Measurements from ENCODE around the gene TBPL2.

Gene TBPL2

GRCh38 chr14:55436931-55437330 lies 3.5 kb downstream of the TBPL2 start:
- Histone ChIP-seq H3K9me2 (replicated peaks; ENCODE audit: control insufficient read depth, low read length) (no peaks in the 10 kb centered on the region), H3K27ac (ENCODE audit: low read depth, low read length) (no peak overlapping the region), H3K36me3 (ENCODE audit: control insufficient read depth, low read length) (no peaks in the 10 kb centered on the region), H3K9me3 (ENCODE audit: control insufficient read depth, insufficient read depth, low read length) (no peaks in the 10 kb centered on the region), H3K27me3 (ENCODE audit: control insufficient read depth, low read length) (peaks cover 15% of the 10 kb centered on the region), H3K4me1 (ENCODE audit: control insufficient read depth, low read length) (peaks cover 3% of the 10 kb centered on the region; the same call in 1 of the 2 replicates), H3K4me2 (ENCODE audit: low read length) (no peak overlapping the region), H3F3A (ENCODE audit: control insufficient read depth, insufficient read depth) (no peaks in the 10 kb centered on the region), H3K4me3 (ENCODE audit: low read length) (no peak overlapping the region), H3K79me2 (ENCODE audit: control insufficient read depth, low read length) (no peaks in the 10 kb centered on the region), H4K20me1 (ENCODE audit: control insufficient read depth, insufficient read depth, low read depth, low read length) (no peaks in the 10 kb centered on the region)
- TF ChIP-seq CTCF (IDR thresholded peaks at IDR 0.05; ENCODE audit: low read depth, low read length, poor library complexity, severe bottlenecking) (no peak), EZH2phosphoT487 (IDR thresholded peaks at IDR 0.05; ENCODE audit: borderline replicate concordance, low read length) (no peak)

- no peaks in the 10 kb centered on the region for H3K9me2 ChIP-seq (replicated peaks; ENCODE audit: control insufficient read depth, low read length)
- H3K9me3 ChIP-seq (ENCODE audit: control insufficient read depth, insufficient read depth, low read length), result no peaks in the 10 kb centered on the region
- H3K36me3 ChIP-seq (ENCODE audit: control insufficient read depth, low read length), result no peaks in the 10 kb centered on the region
- H3K27me3 ChIP-seq (ENCODE audit: control insufficient read depth, low read length), result peaks cover 19% of the 10 kb centered on the region
- TF ChIP-seq EZH2phosphoT487 (IDR thresholded peaks at IDR 0.05; ENCODE audit: borderline replicate concordance, low read length) (no peak), CTCF (IDR thresholded peaks at IDR 0.05; ENCODE audit: low read depth, low read length, poor library complexity, severe bottlenecking) (no peak)
- no peak overlapping the region for H3K4me2 ChIP-seq (ENCODE audit: low read length)
- no peak overlapping the region for H3K4me3 ChIP-seq (ENCODE audit: low read length)
- H3K79me2 ChIP-seq (ENCODE audit: control insufficient read depth, low read length), result no peaks in the 10 kb centered on the region
- no peaks in the 10 kb centered on the region for H4K20me1 ChIP-seq (ENCODE audit: control insufficient read depth, insufficient read depth, low read depth, low read length)
- H3K27ac ChIP-seq (ENCODE audit: low read depth, low read length), result no peak overlapping the region
- H3K4me1 ChIP-seq (ENCODE audit: control insufficient read depth, low read length), result peaks cover 3% of the 10 kb centered on the region; the same call in 1 of the 2 replicates
- no peaks in the 10 kb centered on the region for H3F3A ChIP-seq (ENCODE audit: control insufficient read depth, insufficient read depth)
Measured at GRCh38 chr14:55436519-55436918, 3.9 kb downstream of the TBPL2 start.

- H3K4me2 ChIP-seq (ENCODE audit: low read length), result no peak overlapping the region
Measured at GRCh38 chr14:55434805-55435174, 5.6 kb downstream of the TBPL2 start.

More at GRCh38 chr14:55434805-55435174, 5.6 kb downstream of the TBPL2 start:
- H3K9me2 ChIP-seq (replicated peaks; ENCODE audit: control insufficient read depth, low read length), result no peaks in the 10 kb centered on the region
- peaks cover 19% of the 10 kb centered on the region for H3K27me3 ChIP-seq (ENCODE audit: control insufficient read depth, low read length)
- no peaks in the 10 kb centered on the region for H3K9me3 ChIP-seq (ENCODE audit: control insufficient read depth, insufficient read depth, low read length)
- no peak overlapping the region for H3K4me3 ChIP-seq (ENCODE audit: low read length)
- no peaks in the 10 kb centered on the region for H3F3A ChIP-seq (ENCODE audit: control insufficient read depth, insufficient read depth)
- H3K27ac ChIP-seq (ENCODE audit: low read depth, low read length), result no peak overlapping the region
- no peaks in the 10 kb centered on the region for H4K20me1 ChIP-seq (ENCODE audit: control insufficient read depth, insufficient read depth, low read depth, low read length)
- no peaks in the 10 kb centered on the region for H3K36me3 ChIP-seq (ENCODE audit: control insufficient read depth, low read length)
- TF ChIP-seq CTCF (IDR thresholded peaks at IDR 0.05; ENCODE audit: low read depth, low read length, poor library complexity, severe bottlenecking) (no peak), EZH2phosphoT487 (IDR thresholded peaks at IDR 0.05; ENCODE audit: borderline replicate concordance, low read length) (no peak)
- no peaks in the 10 kb centered on the region for H3K79me2 ChIP-seq (ENCODE audit: control insufficient read depth, low read length)
- H3K4me1 ChIP-seq (ENCODE audit: control insufficient read depth, low read length), result peaks cover 3% of the 10 kb centered on the region; the same call in 1 of the 2 replicates
